ENCODE measurements around the gene DENND2C.
"Not testable (repeated sequence)": the region's sequence is repeated elsewhere in the genome, so short reads cannot be mapped to it uniquely, and the experiment has no call there.

DENND2C gene

DNA sequence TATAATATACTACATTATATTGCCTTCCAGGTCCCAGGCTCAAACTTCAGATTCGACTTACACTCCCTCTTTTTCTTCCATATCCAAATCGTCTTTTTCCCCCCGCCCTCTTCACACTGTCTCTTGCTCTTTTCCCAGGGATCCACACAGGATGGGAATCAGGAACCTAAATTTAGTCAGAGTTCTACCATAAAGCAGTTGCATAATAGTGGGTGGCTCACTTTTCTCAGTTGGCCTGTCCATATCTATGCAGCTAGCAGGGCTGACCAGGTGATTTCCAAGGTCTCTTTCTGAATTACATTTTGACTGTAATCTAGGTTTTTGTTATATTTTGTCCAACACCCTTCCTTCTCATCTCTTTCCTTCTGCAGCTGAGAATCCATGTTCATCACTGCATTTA is 80.7 kb downstream of the DENND2C start:
- no peak for DNase-seq

DNA sequence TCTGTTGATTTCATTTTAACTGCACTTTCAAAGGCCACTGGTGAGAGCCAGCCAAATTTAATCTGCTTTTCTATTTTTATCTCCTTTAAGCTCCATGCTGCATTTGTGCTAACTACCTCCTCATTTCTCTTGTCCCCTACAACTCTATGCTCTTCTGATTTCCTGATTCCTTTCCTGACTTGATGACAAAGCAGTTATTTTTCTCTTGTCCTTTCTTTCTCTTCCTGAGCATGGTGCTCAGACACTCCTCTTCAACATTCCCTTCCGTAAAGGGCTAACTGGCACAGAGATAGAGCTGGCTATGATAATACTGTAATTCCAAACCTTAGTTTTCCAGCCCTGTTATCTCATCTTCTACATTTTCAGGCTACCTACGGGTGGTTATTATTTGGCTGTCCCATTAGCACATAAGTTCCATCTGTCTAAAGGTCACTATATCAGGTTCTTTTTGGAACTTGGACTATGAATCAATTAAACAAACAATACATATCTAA is 81.6 kb downstream of the DENND2C start:
- DNase-seq: no peak

DNA sequence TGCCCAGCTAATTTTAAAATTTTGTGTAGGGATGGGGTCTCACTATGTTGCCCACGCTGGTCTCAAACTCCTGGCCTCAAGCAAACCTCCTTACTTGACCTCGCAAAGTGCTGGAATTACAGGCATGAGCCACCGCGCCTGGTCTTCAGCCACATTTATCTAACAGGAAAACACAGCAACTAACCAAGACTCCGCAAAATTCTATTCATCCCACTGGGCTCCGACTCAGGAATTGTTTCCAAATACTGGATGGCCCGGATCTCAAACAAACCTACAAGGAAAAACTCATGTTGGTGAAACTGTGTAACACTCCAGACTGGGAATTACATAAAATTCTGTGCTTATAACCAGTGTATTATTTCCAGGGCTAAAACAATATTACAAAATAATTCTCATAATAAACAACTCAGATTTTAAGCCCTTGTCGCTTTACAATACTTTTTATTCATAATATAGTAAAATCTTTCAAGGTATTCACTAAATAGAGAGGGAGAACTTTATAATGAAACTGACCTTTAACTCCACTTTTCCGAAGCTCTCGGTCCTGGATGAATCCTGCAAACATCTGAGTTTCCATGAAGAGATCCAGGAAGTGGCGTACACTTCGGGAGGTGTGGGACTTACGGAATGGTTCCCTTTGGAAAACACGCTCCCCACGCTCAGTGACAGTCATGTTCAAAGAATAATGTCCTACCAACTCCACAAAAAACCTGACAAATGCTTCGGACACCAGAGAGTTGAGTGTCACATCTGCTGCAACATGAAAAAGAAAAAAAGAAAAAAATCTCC is 82.5 kb downstream of the DENND2C start:
- DNase-seq: no peak

DNA sequence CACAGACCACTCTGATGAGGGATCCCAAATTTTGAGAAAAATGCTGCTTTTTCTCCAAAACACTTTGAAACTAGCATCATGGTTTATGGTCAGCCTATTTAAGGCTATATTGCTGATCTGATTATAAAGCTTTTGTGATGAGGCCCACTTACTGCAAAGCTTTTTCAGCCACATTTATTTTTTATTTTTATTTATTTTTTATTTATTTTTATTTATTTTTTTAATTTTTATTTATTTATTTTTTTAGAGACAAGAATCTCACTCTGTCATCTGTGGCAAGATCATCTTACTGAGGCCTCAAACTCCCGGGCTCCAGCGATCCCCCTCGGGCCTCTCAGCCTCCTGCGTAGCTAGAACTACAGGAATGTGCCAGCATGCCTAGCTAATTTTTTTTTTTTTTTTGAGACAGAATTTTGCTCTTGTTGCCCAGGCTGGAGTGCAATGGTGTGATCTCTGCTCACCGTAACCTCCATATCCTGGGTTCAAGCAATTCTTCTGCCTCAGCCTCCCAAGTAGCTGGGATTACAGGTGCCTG is 83.3 kb downstream of the DENND2C start:
- no peak for DNase-seq

DNA sequence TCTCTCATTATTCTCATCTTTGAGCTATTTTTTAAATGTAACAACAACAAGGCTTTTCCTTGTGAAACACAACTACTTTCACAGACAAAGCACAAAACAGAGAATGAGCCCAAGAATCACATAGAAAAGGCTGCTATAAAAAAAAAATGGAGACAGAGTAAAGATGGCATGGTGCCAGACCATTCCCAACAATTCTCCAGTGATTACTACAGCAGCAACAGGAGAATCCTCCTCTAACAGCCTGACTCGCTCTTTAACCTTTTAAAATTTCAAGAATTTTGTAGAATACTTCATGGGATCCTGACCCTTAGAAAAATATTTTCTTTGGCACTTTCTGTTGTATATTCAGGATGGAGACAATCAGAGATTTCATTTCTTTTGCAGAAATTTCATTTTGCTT is 84.6 kb downstream of the DENND2C start:
- DNase-seq: peak; percentile 5

DNA sequence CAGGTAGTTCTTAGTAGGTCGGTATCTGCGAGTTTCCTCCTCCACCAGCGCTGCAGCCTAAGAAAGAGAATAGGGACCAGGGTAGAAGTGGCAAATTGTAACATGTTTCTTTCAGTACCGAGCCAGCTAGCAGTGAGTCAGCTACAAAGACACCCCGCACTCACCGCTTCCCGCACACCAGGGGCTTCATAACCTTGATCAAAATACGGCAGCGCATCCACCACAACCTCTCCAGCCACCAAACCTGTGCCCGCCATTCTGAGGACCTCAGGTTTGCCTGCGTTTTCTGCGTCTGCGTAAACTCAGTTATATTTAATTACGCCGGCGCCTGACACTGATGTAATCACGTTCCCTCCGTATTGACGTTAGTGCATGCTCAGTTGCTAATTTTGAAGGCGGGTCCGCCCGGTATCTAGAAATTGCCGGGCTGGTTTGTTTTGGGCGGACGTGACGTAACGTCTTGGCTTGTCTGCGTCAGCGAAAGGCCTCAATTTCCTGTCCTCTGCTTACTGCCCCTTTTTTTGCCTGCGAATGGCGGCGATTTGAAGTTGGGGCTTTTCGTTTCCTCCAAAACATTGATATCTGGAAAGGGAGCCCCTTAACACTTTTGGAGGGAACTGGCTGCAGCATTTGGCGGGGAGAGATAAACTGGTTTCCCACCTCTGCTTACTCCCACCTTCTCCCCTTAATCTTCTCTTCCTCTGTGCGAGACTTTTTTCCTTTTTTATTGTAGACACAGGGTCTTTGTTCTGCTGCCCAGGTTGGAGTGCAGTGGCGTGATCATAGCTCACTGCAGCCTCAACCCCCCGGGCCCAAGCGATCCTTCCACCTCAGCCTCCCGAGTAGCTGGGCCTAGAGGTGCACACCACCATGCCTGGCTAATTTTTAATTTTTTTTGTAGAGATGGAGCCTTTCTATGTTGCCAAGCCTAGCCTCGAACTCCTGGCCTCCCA is 88.2 kb downstream of the DENND2C start, which contains the start of gene BCAS2:
TSS of gene BCAS2 (minus strand) at position 281 of the 953 bp plus-strand sequence. CDS start at position 257, 24 bp downstream.
- peak; percentile 97 for DNase-seq

DNA sequence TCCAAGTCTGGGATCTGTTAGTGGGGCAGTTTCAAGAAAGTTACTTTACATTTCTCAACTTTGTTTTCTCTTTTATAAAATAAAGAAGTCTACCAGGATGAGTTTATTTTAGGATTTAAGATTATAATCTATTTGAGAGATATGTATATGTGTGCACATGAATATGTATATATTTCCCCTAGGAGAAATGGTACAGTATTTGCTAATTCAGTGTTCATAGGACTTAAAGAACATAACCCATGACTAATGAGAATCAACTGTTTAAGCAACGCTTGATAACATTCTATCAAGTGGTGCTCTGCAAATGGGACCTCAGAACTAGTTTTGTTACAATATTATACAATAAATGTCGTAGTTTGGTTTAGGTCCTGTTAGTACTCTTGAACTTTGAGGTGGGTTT is 95.5 kb downstream of the DENND2C start:
- DNase-seq: no peak

DNA sequence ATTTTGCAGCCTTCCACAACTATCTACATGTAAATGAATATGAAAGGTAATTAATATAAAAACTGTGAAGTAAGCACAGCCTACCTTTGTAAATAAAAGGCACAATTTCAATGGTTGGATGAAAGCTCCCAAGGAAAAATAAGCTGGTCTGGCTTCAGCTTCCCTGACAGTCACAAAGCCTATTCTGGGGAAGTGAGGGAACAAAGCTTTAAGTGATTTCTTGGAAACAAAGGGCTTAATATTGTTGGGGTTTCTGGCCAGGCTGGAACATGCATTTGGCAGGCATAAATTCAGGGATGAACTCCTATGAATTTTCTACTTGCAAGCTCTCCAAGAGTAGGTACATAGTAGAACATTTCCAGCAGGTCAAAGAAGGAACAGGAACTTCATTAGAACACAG is 105.7 kb downstream of the DENND2C start:
- no peak for DNase-seq

DNA sequence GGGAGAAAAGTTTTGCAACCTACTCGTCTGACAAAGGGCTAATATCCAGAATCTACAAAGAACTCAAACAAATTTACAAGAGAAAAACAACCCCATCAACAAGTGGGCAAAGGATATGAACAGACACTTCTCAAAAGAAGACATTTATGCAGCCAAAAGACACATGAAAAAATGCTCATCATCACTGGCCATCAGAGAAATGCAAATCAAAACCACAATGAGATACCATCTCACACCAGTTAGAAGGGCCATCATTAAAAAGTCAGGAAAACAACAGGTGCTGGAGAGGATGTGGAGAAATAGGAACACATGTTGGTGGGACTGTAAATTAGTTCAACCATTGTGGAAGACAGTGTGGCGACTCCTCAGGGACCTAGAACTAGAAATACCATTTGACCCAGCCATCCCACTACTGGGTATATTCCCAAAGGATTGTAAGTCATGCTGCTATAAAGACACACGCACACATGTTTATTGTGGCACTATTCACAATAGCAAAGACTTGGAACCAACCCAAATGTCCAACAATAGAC is 106.8 kb downstream of the DENND2C start:
- DNase-seq: not testable (repeated sequence)

DNA sequence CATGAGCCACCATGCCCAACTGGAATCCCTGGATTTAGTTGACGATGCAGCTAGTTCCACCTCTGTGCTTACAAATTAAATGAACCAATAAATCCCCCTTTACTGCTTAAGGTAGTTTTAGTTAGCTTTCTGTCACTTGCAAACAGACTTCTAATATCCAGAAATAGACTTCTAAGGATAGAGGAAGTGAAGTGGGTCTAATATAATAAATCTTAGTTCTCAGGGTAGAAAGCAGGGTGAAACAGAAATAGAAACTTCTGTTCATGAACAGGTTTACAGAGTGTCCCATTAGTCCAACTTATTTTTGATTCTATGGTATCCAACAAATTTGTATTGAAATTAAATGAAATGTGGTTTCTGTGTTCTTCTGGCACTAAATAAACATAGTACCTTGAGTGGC is 108.5 kb downstream of the DENND2C start:
- DNase-seq: no peak

DNA sequence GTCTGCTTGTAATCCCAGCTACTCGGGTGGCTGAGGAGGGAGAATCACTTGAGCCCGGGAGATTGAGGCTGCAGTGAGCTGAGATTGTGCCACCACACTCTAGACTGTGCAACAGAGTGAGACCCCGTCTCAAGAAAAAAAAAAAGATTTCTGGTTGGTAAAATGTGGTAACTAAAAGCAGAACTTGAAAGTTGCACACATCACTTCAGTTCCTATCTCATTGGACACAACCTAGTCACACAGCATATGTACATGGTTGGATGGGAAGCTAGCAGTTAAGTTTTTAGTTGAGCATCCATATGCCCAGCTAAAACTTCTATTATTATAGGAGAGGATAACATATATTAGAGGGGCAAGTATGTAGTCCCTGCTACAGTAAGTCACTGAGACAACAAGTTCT is 110.5 kb downstream of the DENND2C start:
- no peak for DNase-seq

DNA sequence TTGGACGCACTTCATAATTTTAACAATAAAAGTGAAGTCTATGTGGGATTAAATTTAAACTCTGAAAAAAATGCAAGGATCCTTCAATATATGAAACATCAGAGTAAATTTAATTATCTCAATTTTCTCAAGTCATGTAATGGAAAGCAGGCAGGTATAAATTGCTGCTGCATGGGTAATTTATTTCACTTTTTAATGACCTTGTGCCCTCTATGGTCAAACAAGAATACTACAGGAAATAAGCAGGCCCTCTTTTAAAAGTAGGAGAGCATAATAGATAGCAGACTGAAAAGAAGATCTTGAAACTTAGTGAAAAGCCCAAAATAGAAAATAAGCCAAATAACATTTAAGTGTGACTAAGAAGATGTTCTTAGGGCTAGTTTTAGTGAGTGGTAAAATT is 111.3 kb downstream of the DENND2C start:
- DNase-seq: no peak

DNA sequence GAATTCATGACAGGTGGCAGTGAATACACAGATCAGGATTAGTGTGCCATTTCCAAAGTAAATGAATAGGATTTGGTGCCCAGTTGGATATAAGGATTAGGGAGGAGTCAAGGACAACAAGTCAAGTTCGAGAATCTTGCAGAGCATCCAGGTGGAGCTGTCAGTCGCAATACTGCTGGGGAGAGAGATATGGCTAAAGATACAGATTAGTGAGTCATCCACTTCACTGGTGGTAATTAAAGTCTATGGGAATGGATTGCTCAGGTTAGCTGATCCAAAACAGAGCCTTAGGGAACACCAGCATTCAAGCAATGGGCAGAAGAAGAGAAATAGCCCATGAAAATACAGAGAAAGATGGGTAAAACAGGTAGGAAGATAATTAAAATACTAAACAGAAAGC is 115.3 kb downstream of the DENND2C start:
- no peak for DNase-seq

DNA sequence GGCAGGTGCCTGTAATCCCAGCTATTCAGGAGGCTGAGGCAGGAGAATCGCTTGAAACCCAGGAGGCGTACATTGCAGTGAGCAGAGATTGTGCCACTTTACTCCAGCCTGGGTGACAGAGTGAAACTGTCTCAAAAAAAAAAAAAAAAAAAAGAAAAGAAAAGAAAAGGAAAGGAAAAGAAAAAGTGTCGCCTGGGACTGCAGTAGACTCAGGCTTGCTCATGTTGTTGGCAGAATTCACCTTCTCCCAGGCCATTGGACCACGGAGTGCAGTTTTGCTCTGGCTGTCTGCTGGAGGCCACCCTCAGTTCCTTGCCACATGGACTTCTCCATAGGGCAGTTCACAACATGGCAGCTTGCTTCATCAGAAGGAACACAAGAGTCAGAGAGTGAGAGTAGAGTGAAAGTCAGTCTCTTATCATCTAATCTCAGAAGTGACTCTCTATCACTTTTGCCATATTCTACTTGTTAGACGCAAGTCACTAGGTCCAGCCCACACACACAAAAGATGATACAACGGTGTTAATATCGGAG is 117.7 kb downstream of the DENND2C start:
- no peak for DNase-seq

DNA sequence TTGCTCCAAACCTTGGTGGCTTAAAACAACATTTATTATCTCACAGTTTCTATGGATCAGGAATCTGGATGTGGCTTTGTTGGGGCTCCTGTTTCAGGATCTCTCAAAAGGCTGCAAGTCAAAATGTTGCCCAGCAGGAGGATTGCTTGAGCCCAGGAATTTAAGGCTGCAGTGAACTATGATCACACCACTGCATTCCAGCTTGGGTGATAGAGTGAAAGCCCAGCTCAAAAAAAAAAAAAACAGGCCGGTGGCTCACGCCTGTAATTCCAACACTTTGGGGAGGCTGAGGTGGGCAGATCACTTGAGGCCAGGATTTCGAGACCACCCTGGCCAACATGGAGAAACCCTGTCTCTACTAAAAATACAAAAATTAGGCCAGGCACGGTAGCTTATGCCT is 118.4 kb downstream of the DENND2C start:
- no peak for DNase-seq

DNA sequence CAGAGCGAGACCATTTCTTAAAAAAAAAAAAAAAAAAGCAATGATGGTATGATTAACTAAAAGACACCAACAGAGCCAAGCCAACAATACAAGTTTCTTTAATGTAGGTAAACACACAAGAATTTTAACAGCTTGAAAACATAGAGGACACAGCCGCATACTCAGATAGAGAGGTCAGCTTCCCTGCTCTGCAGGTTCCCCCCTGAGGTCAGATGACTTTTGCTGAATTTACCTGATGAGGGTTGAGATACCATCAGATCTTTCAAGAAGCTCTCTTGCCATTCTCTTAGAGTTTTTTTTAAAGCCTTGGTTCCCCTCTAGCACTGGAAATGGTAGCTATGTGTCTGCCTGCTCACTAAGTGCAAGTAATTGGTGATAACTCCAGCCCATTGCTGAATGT is 119.5 kb downstream of the DENND2C start:
- DNase-seq: no peak

DNA sequence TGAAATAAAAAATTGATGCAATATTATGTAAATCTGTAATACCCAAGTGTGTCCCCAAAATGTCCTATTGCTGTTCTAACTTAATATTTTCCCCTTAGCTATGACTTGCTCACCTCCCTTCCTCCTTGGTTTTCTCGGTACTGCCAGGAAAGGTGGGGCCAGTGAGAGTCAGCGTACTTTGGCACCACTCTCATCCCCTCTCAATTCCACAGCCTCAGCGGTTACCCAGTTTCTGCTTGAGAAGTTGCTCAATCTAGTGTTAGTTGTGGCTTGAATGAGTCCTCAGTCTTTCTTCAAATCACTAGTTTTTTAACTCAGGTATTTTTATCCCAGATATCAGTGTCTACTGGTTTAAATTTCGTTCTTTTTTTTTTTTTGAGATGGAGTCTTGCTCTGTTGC is 120.7 kb downstream of the DENND2C start:
- no peak for DNase-seq

DNA sequence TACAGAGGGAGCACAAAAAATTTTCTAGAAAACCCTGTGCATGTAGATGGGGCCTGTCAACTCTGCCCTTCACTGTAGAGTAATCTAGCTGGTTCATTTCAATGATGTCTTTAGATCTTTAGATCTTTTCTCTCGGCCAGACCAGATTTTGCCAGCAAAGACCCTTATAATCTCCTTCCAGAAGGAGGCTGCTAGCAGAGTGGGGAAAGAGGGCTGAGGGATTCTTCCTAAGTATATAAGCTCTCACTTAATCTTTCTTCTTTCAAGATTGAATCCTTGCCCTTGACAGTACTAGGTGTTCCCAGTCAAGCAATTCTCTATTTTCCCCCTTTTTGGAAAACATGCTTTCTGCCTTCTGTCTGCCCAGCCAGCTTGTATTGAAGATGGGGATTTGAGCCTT is 122.8 kb downstream of the DENND2C start:
- no peak for DNase-seq

DNA sequence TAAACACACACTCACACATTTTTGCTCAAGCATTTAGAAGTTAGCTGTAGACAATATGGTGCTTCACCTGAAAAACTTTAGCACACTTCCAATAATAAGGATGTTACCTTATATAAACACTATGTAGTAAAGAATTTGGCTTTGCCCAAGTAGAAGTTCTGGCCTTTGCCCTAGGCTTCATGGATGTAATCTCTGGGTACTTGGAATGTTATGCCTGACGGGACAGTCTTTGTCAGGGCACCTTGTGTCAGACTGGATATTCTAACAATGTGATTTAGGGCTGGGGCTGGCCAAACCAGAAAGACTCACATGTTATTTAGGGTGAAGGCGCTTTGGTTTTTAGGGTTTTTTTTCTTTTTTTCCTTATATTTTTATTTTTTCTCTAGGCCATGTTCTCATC is 124.1 kb downstream of the DENND2C start:
- DNase-seq: no peak

DNA sequence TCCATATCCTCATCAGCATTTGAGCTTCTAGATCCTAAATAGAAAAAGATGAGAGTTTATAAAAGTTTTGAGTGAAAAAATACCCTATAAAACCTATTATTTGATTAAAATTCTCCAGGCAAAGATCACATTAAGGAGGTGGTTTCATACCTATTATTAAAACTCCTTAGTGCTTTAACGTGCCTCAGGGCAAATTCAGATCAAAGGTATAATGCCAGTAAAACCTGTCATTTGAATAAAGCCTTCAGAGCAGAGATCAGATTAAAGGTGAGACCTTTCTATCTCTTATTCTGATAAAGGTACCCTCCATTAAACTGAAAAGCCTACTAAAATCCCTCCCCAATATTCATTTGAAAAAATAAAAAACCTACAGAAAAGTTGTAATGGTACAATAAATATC is 124.5 kb downstream of the DENND2C start:
- no peak for DNase-seq

DNA sequence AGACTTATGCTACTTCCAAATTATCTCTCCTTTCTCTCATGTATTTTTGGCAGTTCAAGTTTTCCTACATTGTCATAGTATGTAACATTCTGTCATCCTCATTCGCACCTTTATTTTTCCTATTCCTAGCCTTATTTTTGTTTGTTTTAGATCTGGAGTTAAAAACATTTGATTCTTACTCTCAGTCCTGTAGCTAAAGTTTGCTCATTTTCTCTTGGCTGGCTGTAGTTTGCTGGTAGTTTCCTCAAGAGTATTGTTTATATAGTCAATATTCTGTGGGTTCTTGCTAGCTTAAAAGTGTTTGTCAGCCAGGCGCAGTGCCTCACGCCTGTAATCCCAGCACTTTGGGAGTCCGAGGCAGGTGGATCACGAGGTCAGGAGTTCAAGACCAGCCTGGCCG is 129.0 kb downstream of the DENND2C start:
- no peak for DNase-seq

DNA sequence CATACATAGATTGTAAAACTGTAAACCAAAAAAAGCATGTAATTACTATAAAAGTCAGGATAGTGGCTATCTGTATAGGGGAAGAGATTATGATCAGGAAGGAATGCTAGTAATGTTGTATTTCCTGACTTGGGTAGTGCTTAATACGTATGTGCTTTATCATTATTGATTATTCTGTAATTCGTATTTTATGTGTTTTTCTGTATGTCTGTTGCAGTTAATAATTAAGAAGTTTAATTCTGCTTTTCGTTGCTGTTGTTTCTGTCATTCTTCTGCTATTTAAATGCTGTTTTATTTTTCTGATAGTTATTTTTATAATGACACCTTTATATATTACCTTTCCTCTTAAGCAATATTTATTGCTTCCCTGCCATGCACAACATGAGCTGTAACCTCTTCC is 129.6 kb downstream of the DENND2C start:
- DNase-seq: no peak

DNA sequence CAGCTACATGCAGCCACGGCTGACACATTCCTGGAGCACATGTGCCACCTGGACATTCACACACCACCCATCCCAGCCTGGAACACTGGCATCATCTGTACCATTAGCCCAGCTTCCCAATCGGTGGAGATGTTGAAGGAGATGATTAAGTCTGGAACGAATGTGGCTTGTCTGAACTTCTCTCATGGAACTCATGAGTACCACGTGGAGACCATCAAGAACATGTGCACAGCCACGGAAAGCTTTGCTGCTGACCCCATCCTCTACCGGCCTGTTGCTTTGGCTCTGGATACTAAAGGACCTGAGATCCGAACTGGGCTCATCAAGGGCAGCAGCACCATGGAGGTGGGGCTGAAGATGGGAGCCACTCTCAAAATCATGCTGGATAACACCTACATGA is 133.8 kb downstream of the DENND2C start:
- no peak for DNase-seq

Data from NCI-H2171 (cell line).